ENCODE data around the gene TTLL11. TPM values are rescaled to one million over a fixed set of nuclear protein-coding genes. Genes with fewer than 3 reads are reported as not detected.

Gene TTLL11
- total RNA-seq, 4 donors from 2014 or later, result 9.8 to 18.6 (median 15.6) TPM

GRCh38 chr9:121991307-121991661, 101.8 kb downstream of the TTLL11 start:
- Histone ChIP-seq H3K4me3 (no peak overlapping the region), H3K4me1 (peaks cover 0 to 28% (median 1%) of the 10 kb centered on the region in 4 donors), H3K36me3 (peaks cover 0 to 8% (median 0%) of the 10 kb centered on the region in 3 donors), H3K27me3 (no peaks in the 10 kb centered on the region), H3K27ac (no peak overlapping the region), H3K9me3 (no peaks in the 10 kb centered on the region)
- TF ChIP-seq CTCF (IDR thresholded peaks at IDR 0.05) (no peak), EP300 (IDR thresholded peaks at IDR 0.05) (no peak), POLR2A (IDR thresholded peaks at IDR 0.05) (no peak)
- WGBS, 2 donors, result 69 to 70% methylated on average over 4 of the region's 4 CpGs
- no peak for DNase-seq (ENCODE audit: low spot score in 2 of 2)

- H3K27me3 ChIP-seq, result no peaks in the 10 kb centered on the region
- DNase-seq (ENCODE audit: low spot score in 2 of 2), result no peak
- H3K4me1 ChIP-seq, result peaks cover 0 to 33% (median 1%) of the 10 kb centered on the region in 4 donors
- H3K9me3 ChIP-seq, result no peaks in the 10 kb centered on the region
- no peak for TF ChIP-seq CTCF (IDR thresholded peaks at IDR 0.05)
- no peak for TF ChIP-seq POLR2A (IDR thresholded peaks at IDR 0.05)
- TF ChIP-seq EP300 (IDR thresholded peaks at IDR 0.05), result no peak
- peaks cover 0 to 8% (median 0%) of the 10 kb centered on the region in 3 donors for H3K36me3 ChIP-seq
- no peak overlapping the region for H3K4me3 ChIP-seq
- 78 to 82% methylated on average over 9 of the region's 9 CpGs for WGBS, 2 donors
- H3K27ac ChIP-seq, result no peak overlapping the region
Measured at GRCh38 chr9:121990600-121991306, 102.4 kb downstream of the TTLL11 start.

- 57 to 62% methylated on average over 13 of the region's 13 CpGs for WGBS, 2 donors
- H3K4me3 ChIP-seq, result no peak overlapping the region
- no peaks in the 10 kb centered on the region for H3K27me3 ChIP-seq
- H3K27ac ChIP-seq, result no peak overlapping the region
- no peaks in the 10 kb centered on the region for H3K9me3 ChIP-seq
- TF ChIP-seq POLR2A (IDR thresholded peaks at IDR 0.05) (no peak), EP300 (IDR thresholded peaks at IDR 0.05) (no peak), CTCF (IDR thresholded peaks at IDR 0.05) (no peak)
- peaks cover 0 to 8% (median 0%) of the 10 kb centered on the region in 3 donors for H3K36me3 ChIP-seq
- H3K4me1 ChIP-seq, result peaks cover 0 to 37% (median 1%) of the 10 kb centered on the region in 4 donors
- no peak for DNase-seq (ENCODE audit: low spot score in 2 of 2)
Measured at GRCh38 chr9:121989010-121989409, 104.1 kb downstream of the TTLL11 start.

- DNase-seq (ENCODE audit: low spot score in 2 of 2), result no peak
- WGBS, 2 donors, result 61 to 76% methylated on average over 7 of the region's 7 CpGs
- H3K27ac ChIP-seq, result peak overlapping the region in 1 of 4 donors; percentile 1
Measured at GRCh38 chr9:121987314-121987713, 105.8 kb downstream of the TTLL11 start.

More at GRCh38 chr9:121987314-121987713, 105.8 kb downstream of the TTLL11 start:
- no peaks in the 10 kb centered on the region for H3K27me3 ChIP-seq
- no peak overlapping the region for H3K4me3 ChIP-seq
- H3K9me3 ChIP-seq, result no peaks in the 10 kb centered on the region
- peaks cover 0 to 29% (median 1%) of the 10 kb centered on the region in 4 donors for H3K4me1 ChIP-seq
- TF ChIP-seq CTCF (IDR thresholded peaks at IDR 0.05) (no peak), POLR2A (IDR thresholded peaks at IDR 0.05) (no peak), EP300 (IDR thresholded peaks at IDR 0.05) (no peak)
- peaks cover 0 to 8% (median 0%) of the 10 kb centered on the region in 3 donors for H3K36me3 ChIP-seq

Measured in tibial nerve (tissue), 4 donors.